GM12873 (cell line): Measurements from ENCODE around the gene PEMT.

ENCODE experiments used
- TF ChIP-seq, protein P1 (sequence below): IDR thresholded peaks from 2 replicates; pipeline ENCODE4 v1.5.1; 2012; ENCODE audit warnings: low read depth, mild to moderate bottlenecking, moderate library complexity, low read length, control low read depth; ENCODE audit not compliant: insufficient read depth; ENCODE audit errors: missing control alignments

Gene PEMT

DNA sequence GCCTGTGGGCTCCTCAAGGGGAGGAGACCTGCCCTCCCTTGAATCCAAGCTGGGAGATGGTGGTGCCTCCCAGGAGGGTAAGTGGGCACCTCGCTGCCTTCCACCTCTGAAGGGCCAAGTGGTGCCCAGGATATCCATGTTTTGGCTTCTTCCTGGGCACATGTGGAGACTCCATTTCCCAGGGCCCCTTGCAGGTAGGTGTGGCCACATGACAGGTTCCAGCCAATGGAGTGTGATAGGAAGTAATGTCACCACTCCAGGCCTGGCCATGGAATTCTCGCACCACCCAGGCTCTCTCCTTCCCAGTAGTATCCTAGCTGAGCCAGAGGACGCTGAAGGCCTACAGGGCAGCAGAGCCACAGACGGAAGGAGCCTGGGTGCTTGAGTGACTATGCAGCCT is 17.6 kb upstream of the PEMT start:
- TF ChIP-seq, protein P1, sequence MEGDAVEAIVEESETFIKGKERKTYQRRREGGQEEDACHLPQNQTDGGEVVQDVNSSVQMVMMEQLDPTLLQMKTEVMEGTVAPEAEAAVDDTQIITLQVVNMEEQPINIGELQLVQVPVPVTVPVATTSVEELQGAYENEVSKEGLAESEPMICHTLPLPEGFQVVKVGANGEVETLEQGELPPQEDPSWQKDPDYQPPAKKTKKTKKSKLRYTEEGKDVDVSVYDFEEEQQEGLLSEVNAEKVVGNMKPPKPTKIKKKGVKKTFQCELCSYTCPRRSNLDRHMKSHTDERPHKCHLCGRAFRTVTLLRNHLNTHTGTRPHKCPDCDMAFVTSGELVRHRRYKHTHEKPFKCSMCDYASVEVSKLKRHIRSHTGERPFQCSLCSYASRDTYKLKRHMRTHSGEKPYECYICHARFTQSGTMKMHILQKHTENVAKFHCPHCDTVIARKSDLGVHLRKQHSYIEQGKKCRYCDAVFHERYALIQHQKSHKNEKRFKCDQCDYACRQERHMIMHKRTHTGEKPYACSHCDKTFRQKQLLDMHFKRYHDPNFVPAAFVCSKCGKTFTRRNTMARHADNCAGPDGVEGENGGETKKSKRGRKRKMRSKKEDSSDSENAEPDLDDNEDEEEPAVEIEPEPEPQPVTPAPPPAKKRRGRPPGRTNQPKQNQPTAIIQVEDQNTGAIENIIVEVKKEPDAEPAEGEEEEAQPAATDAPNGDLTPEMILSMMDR = no peak

DNA sequence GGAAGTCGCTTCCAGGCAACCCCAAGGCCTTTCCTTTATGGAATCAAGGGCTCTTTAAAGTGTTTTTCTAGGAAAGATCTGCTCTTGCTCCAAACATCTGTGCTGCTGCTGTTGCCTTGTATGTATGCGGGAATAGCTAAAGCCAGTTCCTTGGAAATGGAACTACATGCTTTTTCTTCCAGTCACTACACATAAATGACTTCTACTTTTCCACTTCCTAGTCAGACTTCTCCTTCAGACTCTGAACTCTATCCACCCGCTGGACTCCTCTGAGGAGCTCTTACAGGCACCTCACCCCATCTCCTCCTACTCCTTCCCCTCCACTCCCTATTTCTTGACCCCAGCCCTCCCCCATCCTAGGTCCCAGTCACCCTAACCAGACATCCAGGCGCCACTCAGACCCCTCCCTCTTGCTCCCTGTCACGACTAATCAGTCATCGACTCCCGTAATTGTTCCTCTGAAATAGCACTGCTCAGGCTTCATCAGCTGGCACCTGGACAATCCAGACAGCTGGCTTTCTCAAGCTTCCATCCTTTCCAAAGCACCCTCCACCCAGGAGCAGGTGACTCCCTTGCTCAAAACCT is 15.0 kb upstream of the PEMT start:
- TF ChIP-seq, protein P1 = no peak

DNA sequence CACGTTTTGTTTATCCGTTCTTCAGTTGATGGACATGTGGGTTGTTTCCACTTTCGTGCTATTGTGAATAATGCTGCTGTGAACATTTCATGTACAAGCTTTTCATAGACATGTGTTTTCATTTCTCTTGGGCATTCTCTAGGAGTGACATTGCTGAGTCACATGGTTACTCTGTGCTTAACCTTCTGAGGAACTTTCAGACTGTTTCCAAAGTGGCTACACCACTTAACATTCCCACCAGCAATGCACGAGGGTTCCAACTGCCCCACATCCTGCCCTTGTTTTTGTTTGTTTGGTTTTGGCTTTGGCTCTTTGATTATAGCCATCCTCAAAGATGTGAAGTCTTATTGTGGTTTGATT is 14.2 kb upstream of the PEMT start:
- TF ChIP-seq, protein P1 = no peak

DNA sequence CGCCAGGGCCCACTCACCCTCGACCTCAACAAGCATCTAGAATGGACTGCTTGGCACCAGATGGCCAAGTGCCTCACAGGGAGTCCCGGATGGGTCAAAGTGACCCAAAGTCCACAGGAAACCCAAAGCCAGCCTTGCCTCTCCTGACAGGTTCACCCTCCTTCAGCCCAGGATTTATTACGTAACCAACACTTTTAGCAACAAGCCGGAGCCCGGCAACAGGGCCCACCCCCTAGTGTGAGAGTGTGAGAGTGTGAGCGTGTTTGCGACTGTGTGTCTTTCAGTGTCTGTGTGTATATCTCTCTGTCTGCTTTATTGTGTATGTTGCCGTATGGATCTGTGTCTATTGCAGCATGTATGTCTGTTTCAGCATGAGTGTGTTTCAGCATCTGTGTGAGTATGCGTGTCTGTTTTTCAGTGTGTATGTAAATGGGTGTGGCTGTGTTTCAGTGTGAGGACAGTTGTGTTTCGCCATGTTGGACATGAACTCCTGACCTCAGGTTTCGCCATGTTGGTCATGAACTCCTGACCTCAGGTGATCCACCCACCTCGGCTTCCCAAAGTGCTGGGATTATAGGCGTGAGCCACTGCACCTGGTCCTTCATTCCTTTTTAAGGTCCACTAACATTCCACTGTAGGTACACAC is 13.7 kb upstream of the PEMT start:
- TF ChIP-seq, protein P1 = no peak

DNA sequence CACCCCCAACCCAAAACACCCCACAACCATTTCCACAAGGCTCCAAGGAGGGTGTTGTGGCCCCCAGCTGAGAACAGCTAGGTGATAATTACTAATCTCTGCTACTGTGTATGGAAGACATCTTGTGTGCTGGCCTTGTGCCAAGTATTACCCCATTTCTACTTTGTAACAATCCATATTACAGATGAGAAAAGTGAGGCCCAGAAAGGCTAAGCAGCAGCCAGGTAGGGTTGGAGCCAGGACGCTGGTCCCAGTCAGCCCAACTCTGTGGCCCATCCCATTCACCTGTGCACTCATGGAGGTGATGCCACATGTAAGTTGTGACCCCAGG is 12.4 kb upstream of the PEMT start:
- TF ChIP-seq, protein P1 = no peak

DNA sequence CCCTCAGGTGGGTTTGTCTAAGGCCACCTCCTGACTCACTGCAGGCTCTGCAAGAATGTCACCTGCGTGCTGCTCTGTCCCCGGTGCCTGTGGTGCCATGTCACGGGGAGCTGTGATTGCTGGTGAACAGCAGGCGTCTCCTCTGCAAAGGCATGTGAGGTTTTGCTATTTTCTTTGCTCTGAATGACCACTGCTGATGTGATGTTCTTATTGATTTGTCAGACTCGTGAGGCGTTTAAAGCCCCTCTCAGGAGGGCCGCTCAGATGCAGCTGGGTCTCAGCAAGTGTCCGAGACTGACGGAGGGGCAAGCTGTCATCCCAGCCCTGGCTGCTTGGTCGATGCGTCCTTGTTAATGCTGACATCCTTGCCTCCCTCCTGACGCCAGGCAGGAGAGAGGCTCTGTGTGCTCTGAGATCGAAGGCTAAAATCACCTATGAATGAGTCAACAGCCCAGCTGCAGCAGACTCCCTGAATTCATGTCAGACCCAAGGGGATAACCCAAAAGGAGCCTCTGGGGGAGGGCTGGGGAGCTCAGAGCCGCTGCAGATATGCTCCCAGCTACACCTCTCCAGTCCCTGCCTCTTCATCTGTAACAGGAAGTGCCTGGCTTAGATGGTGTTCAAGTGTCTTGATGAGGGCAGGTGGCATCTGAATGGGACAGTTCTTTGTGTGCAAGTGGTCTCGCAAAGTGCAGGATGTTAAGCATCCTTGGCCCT is 11.8 kb upstream of the PEMT start:
- TF ChIP-seq, protein P1 = no peak

DNA sequence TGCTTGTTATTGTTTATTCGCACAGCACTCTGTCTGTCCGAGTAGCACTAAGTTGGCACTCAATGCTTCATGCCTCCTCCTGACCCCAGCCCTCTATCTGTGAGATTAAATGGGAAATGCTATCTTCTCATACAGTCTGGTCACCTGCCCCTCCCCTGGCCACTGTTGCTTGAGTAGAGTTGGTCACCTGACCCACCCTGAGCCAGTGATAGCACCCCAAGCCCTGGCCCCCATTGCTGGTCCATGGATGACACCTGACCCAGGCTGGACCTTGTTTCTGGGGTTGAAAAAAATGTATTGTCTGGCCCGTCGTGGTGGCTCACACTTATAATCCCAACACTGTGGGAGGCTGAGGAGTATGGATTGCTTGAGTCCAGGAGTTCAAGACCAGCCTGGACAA is 8.5 kb upstream of the PEMT start:
- TF ChIP-seq, protein P1 = no peak
